ENCODE results near the gene ADAMTS18.

- TF ChIP-seq CTCF (conservative IDR thresholded peaks at IDR 0.05; ENCODE audit: low read depth, low read length) = peak; percentile 99
- TF ChIP-seq EZH2 (IDR thresholded peaks at IDR 0.05; ENCODE audit: borderline replicate concordance, low read depth, low read length, poor library complexity, severe bottlenecking) = no peak
Observed at GRCh38 chr16:77236063-77236511, 198.7 kb downstream of the ADAMTS18 start.

Data from A673 (cell line).